Measurements from ENCODE around the gene BSPH1. TPM values are rescaled to one million over a fixed set of nuclear protein-coding genes. Genes with fewer than 3 reads are reported as not detected.

BSPH1 gene
- total and polyA plus RNA-seq, 2 of the 13 experiments (the other 11 are each of a cell fraction or from before 2014, with no cell fraction given): not detected

DNA sequence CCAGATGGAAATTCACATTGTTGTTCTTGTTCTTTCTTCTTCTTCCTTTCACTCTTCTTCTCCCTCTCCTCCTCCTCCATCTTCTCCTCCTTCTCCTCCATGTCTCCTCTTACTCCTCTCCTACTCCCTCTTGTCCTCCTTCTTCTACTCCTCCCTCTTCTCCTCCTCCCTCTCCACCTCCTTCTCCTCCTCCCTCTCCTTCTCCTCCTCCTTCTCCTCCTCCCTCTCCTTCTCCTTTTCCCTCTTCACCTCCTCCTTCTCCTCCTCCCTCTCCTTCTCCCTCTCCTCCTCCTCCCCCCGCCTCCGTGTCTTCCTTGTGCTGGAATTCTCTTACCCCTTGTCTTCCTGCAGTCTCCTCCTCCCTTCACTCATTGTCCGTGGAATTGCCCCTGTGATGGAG is 33.5 kb upstream of the BSPH1 start:
- BruUV-seq (replicated peaks): no TSS peak
- TF ChIP-seq SNAPC2 (CRISPR knock-in tag; IDR thresholded peaks at IDR 0.05): no peak
- TF ChIP-seq ZNF598 (CRISPR knock-in tag; IDR thresholded peaks at IDR 0.05; ENCODE audit: borderline replicate concordance): no peak
- no peak for TF ChIP-seq XBP1 (CRISPR knock-in tag; IDR thresholded peaks at IDR 0.05)
- TF ChIP-seq, protein P1, sequence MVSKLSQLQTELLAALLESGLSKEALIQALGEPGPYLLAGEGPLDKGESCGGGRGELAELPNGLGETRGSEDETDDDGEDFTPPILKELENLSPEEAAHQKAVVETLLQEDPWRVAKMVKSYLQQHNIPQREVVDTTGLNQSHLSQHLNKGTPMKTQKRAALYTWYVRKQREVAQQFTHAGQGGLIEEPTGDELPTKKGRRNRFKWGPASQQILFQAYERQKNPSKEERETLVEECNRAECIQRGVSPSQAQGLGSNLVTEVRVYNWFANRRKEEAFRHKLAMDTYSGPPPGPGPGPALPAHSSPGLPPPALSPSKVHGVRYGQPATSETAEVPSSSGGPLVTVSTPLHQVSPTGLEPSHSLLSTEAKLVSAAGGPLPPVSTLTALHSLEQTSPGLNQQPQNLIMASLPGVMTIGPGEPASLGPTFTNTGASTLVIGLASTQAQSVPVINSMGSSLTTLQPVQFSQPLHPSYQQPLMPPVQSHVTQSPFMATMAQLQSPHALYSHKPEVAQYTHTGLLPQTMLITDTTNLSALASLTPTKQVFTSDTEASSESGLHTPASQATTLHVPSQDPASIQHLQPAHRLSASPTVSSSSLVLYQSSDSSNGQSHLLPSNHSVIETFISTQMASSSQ (IDR thresholded peaks at IDR 0.05; ENCODE audit: low read depth): no peak
- TF ChIP-seq, protein P1 (CRISPR knock-in tag; IDR thresholded peaks at IDR 0.05; ENCODE audit: borderline replicate concordance): no peak
- TF ChIP-seq, protein P2, sequence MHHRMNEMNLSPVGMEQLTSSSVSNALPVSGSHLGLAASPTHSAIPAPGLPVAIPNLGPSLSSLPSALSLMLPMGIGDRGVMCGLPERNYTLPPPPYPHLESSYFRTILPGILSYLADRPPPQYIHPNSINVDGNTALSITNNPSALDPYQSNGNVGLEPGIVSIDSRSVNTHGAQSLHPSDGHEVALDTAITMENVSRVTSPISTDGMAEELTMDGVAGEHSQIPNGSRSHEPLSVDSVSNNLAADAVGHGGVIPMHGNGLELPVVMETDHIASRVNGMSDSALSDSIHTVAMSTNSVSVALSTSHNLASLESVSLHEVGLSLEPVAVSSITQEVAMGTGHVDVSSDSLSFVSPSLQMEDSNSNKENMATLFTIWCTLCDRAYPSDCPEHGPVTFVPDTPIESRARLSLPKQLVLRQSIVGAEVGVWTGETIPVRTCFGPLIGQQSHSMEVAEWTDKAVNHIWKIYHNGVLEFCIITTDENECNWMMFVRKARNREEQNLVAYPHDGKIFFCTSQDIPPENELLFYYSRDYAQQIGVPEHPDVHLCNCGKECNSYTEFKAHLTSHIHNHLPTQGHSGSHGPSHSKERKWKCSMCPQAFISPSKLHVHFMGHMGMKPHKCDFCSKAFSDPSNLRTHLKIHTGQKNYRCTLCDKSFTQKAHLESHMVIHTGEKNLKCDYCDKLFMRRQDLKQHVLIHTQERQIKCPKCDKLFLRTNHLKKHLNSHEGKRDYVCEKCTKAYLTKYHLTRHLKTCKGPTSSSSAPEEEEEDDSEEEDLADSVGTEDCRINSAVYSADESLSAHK (CRISPR knock-in tag; IDR thresholded peaks at IDR 0.05; ENCODE audit: borderline replicate concordance): no peak
- TF ChIP-seq ZZZ3 (CRISPR knock-in tag; IDR thresholded peaks at IDR 0.05; ENCODE audit: borderline replicate concordance): no peak
- TF ChIP-seq, protein P3, sequence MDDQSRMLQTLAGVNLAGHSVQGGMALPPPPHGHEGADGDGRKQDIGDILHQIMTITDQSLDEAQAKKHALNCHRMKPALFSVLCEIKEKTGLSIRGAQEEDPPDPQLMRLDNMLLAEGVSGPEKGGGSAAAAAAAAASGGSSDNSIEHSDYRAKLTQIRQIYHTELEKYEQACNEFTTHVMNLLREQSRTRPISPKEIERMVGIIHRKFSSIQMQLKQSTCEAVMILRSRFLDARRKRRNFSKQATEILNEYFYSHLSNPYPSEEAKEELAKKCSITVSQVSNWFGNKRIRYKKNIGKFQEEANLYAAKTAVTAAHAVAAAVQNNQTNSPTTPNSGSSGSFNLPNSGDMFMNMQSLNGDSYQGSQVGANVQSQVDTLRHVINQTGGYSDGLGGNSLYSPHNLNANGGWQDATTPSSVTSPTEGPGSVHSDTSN (CRISPR knock-in tag; IDR thresholded peaks at IDR 0.05; ENCODE audit: borderline replicate concordance): no peak
- no peak for TF ChIP-seq NFYB (CRISPR knock-in tag; IDR thresholded peaks at IDR 0.05)
- TF ChIP-seq RFX5 (IDR thresholded peaks at IDR 0.05; ENCODE audit: low read depth, low read length): no peak
- TF ChIP-seq RXRB (CRISPR knock-in tag; IDR thresholded peaks at IDR 0.05; ENCODE audit: borderline replicate concordance): no peak
- Histone ChIP-seq H3K4me2 (ENCODE audit: low read depth, low read length) (no peak overlapping the region), H3K9me3 (ENCODE audit: low read length) (no peaks in the 10 kb centered on the region), H2AFZ (ENCODE audit: low read length) (no peak overlapping the region), H3K27ac (ENCODE audit: extremely low read length, insufficient read depth, low read length) (no peak overlapping the region), H4K20me1 (ENCODE audit: insufficient read depth, low read length) (no peaks in the 10 kb centered on the region), H3K36me3 (replicated peaks in 1 of 2; ENCODE audit: control insufficient read depth in 1 of 2, insufficient read depth in 2 of 2, low read length in 2 of 2) (no peaks in the 10 kb centered on the region), H3K4me1 (ENCODE audit: insufficient read depth, low read length) (no peaks in the 10 kb centered on the region), H3K27me3 (ENCODE audit: control insufficient read depth in 1 of 2, insufficient read depth in 2 of 2, low read length in 2 of 2) (peaks cover 0 to 21% of the 10 kb centered on the region in 2 experiments; a peak in 3 of 5 replicates), H3K9ac (ENCODE audit: insufficient read depth, low read depth, low read length) (no peak overlapping the region), H3K79me2 (ENCODE audit: insufficient read depth, low read length) (no peaks in the 10 kb centered on the region), H3K4me3 (replicated peaks in 1 of 3; ENCODE audit: insufficient read depth in 1 of 3, low read depth in 2 of 3, low read length in 3 of 3) (no peak overlapping the region)
- 2% methylated on average over 3 of the region's 3 CpGs for WGBS (ENCODE audit: low lambda C conversion rate)
- in situ Hi-C loops (cut with HindIII; ENCODE audit: extremely low pct_ligation_motif_present, low pct_unique_long_range_greater_than_20kb) (no loop called here), intact Hi-C loops (cut with micrococcal nuclease; ENCODE audit: unreplicated experiment) (no loop called here)
- ChIA-PET CTCF (ENCODE audit: low intra/inter-chr PET ratio, low total read pairs) (no interaction called here), POLR2A (no interaction called here)
- FAIRE-seq (no peak), ATAC-seq (no peak), DNase-seq (ENCODE audit: low spot score) (no peak)
